HG02970 (cell line): ENCODE measurements around the gene HOXB2.
"Not testable (repeated sequence)": the region's sequence is repeated elsewhere in the genome, so short reads cannot be mapped to it uniquely, and the experiment has no call there.

Experiments used
- ATAC-seq: cut with Tn5 transposase; IDR thresholded peaks from one replicate; pipeline ENCODE4 v1.9.1; 2021; ENCODE audit warnings: mild to moderate bottlenecking, moderate library complexity, moderate number of reproducible peaks; ENCODE audit not compliant: unreplicated experiment, low FRiP score

Gene HOXB2

GRCh38 chr17:48543854-48544348 lies 1.0 kb downstream of the HOXB2 start:
- no peak for ATAC-seq

DNA sequence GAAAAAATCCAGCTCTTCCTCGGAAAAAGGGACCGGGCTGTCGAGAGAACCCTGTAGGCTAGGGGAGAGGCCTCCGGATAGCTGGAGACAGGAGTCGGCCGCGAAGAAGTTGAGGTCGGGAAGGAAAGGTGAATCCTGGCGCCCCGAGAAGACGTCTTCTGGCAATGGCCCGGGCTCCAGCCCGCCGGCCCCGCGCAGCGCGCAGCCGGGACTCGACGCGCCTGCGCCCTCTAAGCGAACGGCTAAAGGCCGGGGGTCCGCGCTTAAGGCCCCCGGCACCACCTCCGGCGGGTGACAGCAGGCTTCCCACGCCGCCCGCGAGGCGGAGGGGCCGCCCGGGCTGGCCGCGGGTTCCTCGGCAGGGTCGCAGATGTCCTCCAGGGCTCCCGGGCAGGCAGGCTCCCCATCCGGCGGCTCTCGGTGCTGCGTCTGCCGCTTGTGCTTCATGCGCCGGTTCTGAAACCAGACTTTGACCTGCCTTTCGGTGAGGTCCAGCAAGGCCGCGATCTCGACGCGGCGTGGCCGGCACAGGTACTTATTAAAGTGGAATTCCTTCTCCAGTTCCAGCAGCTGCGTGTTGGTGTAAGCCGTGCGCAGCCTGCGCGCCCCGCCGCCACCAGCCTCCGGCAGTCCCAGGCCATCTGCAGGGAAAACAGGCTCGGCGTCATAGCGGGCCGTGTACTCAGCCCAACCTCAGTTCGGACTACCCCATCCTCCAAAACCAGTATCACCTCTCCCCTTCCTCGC lies 1.6 kb downstream of the HOXB2 start:
- ATAC-seq: no peak

DNA sequence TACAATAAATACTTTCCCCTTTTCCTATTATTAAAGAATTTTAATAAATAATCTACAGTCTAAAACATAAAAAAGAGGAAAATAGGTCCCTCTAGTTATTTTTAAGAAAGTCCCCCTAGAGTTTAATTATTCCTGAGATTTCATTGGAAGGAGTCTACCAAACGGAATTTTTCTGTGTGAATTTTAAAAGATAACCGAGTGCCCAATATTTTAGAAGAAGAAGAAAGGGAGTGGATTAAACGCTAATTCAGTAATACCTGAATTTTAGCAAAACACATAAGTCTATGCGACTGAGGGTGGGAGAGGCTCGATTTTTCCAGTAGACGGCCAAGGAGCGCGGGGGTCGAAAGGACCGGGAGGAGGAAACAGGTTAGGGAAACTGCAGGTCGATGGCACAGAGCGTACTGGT lies 2.2 kb downstream of the HOXB2 start:
- no peak for ATAC-seq

DNA sequence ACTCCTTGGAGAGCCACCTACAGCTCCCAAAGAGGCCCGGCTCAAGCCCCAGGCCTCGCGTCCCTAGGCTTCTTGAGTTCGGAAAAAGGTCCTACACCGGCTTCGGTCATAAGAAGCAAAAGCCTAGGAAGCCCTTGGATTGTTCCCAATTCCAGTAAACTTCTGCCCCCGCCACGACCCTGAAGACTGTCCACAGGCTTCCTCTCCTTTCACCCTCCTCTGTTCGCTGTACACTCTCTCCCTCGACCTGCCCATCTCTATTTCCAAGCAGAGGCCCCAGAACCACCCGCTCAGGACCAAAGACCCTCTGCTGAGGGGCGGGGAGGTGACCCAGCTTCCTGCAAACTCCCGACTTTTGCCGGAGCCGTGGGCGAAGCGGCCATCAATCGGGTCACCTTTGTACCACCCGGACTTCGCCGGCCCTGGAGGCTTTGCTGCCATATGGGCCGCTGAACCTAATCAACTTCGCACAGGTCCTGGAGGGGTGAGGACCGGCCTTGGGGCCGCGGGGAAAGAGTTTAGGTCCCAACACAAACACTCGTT lies 2.7 kb downstream of the HOXB2 start:
- ATAC-seq: no peak

DNA sequence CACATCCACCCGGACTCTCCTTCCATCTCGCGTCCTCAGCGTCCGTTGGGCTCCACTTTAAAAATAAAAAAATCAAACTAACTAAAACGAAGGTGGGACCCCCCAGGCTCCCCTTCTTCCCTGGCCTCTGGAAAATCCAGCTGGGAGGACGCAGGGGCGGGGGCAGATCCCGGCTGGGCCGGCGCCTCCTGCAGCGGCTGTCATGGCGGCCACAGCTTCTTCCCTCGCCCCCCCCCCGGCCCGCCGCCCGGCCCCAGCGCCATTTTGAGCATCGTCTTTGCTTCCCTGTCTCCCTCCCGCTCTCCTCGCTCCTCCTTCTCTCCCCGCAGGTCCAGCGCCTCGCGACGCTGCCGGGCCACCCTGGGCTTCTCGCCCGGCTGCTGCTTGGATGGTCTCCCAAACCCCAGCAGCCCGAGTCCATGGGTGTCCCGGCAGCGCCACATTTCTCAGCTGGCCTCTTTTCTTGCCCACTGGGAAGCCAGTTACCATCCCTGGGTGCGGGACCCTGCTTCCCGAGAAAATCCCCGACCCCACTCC lies 3.3 kb downstream of the HOXB2 start:
- no peak for ATAC-seq

DNA sequence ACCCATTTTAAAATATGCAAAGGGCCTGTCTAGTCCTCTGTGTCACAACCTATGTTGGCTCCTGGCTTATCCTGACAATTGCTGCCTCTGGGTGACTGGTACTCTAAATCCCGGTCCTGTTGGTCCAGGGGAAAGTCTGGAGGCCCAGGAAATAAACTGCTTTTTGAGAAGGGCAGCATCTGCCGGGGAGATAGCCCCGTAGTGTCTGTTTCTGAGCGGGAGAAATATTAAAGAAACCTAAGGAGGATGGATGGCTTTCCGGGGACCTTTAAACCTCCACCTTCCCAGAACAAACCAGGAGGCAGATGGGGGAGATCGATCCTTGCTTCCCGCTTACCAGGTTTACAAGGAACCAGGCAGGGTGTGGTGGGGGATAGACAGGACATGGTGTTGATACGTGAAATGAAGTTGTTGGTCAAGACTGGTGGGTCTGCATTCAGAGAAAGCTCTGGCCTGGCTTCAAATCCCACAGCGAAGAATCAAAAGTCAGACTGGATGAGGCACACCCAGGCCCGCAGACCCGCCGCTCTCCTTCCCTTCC lies 3.8 kb downstream of the HOXB2 start:
- ATAC-seq: no peak

DNA sequence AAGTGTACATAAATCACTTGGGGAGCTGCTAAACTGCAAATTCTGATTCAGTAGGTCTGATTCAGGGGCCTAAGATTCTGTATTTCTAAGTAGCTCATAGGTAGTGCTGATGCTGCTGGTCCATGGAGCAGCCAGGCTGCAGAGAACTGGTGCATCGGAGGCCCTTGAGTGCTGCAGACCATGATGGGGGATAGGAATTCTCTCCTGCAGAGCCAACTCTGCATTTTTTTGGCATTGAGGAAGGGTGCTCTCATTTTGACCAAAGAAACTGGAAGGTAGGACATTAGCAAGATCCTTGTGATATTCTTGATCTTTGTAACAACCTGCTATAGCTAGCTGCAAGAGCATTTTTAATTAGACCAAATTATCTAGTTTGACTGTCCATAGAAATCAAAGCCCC lies 4.7 kb downstream of the HOXB2 start:
- ATAC-seq: no peak

GRCh38 chr17:48539177-48539576 lies 5.7 kb downstream of the HOXB2 start:
- ATAC-seq: no peak

- no peak for ATAC-seq
Measured at GRCh38 chr17:48537316-48537715, 7.6 kb downstream of the HOXB2 start.

GRCh38 chr17:48535793-48536559 lies 8.9 kb downstream of the HOXB2 start:
- not testable (repeated sequence) for ATAC-seq

- no peak for ATAC-seq
Measured at GRCh38 chr17:48532261-48532660, 12.6 kb downstream of the HOXB2 start.

DNA sequence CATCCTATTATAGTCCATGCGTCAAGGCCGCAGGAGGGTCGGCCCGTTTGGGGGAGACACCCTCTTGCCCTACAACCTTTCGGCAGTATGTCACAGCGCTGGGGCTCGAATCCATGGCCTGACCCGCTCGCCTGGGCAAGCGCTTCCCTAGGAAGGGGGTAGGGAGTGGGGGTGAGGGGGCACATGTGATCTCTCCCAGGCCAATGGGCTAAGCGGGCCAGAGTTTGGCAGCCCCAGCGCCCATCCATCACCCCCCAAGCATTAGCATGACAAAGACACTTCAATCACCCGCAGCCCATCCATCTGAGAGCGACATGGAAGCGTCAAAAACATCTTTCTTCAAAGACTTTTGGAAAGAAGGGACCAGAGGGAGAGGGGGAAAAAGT lies 14.0 kb downstream of the HOXB2 start, which contains the start of gene HOXB1:
Gene HOXB1, minus strand, starts transcription at position 125 of the 386 bp plus-strand sequence. Its CDS starts 107 bp downstream, at position 18.
- ATAC-seq: no peak

DNA sequence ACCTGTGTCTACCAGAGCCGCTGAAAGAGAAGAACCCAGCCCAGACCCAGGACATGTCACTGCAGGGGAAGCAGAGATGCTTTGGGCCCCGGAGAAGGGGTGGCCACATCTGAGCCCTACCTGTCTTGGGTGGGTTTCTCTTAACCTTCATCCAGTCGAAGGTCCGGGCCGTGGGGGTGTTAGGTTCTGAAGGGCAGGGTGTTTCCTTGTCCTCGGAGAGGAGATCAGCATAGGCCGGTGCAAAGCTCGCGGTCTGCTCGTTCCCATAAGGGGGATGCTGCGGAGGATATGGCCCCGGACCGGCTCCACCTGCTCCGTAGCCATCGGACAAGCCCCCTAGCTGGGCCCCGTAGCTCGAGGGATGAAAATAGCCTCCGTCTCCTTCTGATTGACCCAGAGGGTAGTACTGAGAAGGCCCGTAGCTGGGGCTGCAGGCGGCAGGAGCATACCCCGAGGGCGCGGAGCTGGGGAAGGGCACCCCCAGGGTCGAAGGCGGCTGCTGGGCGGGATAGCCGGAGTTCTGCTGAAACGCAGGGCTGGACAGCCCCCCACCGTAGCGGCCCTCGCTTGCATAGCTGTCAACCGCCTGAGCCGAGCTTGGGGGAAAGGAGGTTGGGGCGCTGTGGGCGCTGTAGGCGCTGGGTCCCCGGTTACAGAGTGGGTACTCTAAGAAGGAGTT lies 14.6 kb downstream of the HOXB2 start:
- no peak for ATAC-seq

- no peak for ATAC-seq
Measured at GRCh38 chr17:48529683-48530009, 15.3 kb downstream of the HOXB2 start.

GRCh38 chr17:48528936-48529682 lies 15.8 kb downstream of the HOXB2 start:
- ATAC-seq: no peak

DNA sequence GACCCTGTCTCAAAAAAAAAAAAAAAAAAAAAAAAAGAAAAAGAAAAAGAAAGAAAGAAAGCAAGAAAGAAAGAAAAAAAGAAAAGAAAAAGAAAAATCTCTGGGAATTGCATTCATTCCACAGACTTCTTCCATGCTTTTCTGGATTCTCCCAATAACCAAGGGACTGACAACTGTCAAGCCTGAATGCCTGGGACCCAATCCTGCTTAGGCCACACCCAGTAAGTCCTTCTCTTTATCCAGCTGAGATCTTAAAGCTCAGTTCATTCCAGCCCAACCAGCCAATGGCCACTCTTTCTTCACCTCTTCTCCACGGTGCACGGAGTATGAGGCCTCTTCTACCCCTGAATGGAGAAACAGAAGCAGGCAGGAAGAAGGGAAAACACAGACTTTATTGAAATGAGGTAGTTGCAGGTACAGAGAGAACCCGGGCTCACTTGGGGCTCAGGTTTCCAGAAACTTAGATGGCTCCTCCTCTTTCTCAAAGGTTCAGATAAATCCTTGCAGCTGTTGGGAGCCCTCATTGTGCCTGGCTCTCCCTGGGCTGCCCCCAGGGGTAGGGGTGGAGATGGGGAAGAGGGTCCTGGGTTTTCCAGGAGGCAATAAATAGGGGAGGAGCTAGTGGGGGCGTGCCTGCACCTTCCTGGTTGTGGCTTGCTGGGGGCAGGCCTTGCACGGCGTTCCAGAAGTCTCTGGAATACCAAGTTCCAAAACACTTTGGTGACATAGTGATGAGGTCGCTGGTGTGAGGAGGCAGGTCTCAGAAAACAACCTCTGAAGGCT lies 16.6 kb downstream of the HOXB2 start:
- no peak for ATAC-seq

- ATAC-seq: no peak
Measured at GRCh38 chr17:48527547-48527932, 17.4 kb downstream of the HOXB2 start.

- ATAC-seq: no peak
Measured at GRCh38 chr17:48526608-48527546, 18.0 kb downstream of the HOXB2 start.
